SKM-1 treated with dmso at 0.1 percent for 144 hours (cell line): ENCODE data around the gene DBX1.
"Not testable (repeated sequence)": the region's sequence is repeated elsewhere in the genome, so short reads cannot be mapped to it uniquely, and the experiment has no call there.

Experiments
- DNase-seq: peaks from one replicate; lab custom pipeline; 2025; ENCODE audit not compliant: unreplicated experiment; lab: John Stamatoyannopoulos, UW

DBX1 gene, protein sequence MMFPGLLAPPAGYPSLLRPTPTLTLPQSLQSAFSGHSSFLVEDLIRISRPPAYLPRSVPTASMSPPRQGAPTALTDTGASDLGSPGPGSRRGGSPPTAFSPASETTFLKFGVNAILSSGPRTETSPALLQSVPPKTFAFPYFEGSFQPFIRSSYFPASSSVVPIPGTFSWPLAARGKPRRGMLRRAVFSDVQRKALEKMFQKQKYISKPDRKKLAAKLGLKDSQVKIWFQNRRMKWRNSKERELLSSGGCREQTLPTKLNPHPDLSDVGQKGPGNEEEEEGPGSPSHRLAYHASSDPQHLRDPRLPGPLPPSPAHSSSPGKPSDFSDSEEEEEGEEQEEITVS

DNA sequence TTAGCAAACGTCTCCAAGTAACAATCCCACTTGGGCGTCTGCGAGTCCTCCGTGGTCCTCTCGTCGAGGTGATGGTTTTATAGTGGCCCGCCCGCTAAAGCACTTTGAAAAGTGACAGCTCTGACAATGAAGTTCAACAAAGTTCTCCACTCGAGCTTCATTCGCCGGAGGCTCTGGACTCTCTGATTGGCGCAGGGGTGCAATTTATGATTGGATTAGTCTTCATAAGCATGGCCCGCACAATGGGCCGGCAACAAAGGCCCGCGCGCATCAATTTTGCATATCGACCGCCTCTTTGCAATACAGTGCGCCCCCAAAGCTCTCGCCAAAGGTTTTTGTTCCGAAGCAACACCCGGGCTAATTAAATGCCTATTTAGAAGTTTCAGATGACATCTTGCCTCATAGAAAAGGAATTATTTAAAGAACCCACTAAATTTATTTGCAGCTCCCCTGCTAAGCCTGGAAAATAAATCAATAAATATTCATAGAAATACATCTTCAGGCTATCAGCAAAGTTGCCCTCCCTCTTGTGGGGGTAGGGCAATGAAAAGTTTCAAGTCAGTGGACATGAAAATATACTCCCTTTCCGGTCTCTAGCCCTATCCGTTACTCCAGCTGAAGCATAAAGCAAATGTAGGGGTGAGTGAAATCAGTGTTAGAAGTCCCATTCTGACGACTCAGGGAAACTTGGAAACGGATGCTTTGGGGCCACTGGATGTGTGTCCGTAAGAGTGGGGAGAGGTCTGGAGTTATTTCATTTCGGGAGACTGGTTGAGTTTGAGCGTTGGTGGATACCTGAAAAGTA is at the start of gene DBX1:
DBX1 (minus strand) TSS at position 51 of the 805 bp plus-strand sequence. CDS start 151 bp downstream, outside the sequence.
- DNase-seq, result no peak

DNA sequence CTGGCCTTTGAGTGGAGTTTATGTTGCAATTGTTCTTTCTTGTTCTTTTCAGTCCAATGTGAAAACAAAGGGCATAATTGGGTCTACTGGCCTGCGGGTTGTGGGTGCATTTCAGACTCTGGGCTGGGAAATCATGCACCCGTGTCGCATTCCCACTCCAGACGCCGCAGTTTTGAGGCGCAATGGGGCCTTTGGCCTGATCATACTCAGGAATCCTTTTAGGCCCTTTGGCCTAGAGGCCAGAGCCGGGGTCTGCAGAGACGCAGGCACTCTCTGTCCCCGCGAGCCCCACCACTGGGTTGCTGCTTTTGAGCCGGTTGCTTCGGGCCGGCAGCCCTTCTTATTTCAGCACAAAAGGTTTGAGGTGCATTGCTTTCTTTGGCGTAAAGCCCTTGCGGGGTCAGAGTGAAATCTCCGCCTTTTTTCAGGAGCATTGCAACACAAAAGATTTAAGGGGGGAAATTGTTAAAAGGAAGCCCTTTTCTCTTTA is 48.4 kb upstream of the DBX1 start:
- no peak for DNase-seq

DNA sequence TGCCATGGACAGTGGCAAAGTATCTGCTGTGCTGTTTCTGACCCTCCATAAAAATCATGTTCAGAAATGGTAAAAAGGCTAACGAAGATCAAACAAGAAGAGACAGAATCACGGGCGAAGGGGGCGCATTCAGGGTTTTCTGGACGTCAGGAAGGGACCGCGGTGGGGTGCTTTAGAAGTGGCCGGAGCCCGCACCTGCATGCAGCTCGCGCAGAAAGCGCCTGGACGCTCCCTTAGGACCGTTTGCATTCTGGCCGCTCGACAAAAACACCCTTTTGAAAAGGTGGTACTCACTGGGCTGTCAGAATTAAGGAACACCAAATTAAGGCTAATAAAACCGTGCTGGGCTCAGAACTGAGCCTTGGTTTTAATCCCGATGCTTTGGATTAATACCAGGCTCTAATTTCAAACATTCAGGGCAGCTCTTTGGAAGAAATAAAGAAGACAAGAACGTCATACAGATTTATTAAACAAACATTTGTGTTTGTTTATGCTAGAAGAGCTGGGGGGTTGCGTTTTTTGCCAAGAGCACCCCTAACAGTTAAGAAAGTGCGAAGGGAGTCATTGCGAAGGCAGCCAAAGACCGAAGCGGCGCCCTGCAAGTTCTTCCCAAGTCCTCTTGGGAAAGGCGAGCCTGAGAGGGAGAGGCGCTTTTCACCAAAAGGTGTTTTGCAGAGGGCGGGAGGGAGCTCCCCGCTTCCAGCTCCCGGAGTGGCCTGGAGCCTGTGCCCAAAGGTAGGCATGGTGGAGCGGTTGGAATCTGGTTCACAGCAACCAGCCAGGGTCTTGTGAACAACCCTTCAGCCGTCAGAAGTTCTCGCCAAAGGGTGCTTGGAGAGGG is 47.7 kb upstream of the DBX1 start:
- DNase-seq, result no peak

DNA sequence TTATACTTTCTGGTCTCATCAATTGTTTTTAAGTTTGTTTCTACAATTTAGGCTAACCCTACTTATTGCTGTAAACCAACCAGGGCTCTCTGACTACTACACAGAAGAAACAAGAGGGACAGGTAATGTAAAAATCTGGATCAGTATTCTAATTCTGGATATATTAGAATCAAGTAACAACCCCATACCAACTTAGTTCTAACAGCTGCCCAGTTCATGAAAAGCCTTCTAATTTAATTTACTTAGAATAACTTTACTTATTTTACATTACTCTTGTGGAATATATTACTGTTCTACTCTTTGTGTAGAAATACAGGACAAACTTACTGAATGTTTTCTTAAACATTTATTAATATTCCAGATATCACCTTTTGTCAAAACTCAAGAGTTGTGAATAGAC is 45.5 kb upstream of the DBX1 start:
- no peak for DNase-seq

DNA sequence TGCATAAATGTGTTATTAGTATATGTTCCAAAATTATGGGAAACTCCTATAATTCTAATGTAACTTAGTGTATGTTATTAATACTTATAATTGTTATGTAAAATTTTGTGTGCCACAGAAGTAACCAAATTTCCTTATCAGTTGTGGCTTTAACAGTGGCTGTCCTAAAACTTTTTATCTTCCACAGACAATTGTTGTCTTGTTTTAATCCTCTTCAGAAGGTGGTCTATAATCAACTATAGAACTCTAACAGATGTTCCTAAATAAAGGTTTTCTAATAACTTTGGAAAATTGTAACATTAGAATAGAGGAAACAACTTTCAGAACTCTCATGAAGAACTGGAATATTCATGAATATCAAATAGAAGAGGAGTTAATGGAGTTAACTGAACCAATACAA is 44.4 kb upstream of the DBX1 start:
- DNase-seq, result no peak

DNA sequence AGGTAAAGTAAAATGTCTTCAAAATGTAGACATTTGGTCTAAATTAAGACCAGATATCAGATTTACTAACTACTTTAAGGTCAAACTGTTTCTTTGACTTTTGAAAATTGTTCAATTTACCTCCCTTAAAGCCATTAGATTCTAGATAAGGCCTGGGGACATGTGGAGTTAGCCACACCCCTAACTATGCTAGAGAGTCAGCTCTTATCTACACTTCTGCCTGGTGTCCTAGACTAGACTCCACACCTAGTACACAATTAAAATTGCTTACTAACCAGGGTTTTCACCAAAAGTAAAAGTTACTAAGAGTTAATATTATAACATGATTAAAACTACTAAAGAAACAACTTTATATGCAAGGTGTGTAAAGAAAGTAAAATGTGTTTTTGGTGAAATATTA is 43.6 kb upstream of the DBX1 start:
- DNase-seq, result no peak

DNA sequence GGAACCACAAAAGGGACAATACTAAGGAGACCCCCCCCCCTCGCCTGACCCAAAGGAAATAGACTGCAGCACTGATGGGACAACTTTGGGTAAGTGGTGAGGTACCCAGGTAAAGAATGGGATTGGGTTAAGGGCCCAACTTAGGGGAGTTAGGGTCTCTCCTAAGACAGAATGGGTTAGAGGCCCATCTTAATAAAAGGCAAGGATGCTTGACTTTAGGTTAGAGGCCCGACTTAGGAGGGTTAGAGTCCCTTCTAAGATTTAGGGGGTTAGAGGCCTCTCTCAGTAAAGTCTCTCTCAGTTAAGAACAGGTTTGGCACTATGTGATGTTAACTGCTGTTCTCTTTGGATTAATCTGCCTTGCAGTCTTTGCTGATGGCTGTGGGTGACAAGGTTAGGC is 41.0 kb upstream of the DBX1 start:
- DNase-seq, result no peak

DNA sequence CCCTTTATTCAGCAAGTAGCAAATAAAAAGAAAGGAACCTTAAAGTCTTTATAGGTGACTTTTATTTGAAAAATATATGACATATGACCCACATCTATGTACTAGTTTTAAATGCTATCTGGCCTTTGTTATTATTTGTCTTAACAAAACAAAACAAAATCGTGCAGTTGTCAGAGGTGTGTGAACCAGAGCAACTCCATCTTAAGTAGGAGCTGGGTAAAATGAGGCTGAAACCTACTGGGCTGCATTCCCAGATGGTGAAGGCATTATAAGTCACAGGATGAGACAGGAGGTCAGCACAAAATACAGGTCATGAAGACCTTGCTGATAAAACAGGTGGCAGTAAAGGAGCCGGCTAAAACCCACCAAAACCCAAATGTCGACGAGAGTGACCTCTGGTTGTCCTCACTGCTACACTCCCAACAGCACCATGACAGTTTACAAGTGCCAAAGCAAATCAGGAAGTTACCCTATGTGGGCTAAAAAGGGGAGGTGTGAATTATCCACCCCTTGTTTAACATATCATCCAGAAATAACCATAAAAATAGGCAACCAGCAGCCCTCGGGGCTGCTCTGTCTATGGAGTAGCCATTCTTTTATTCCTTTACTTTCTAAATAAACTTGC is 40.2 kb upstream of the DBX1 start:
- DNase-seq, result not testable (repeated sequence)

DNA sequence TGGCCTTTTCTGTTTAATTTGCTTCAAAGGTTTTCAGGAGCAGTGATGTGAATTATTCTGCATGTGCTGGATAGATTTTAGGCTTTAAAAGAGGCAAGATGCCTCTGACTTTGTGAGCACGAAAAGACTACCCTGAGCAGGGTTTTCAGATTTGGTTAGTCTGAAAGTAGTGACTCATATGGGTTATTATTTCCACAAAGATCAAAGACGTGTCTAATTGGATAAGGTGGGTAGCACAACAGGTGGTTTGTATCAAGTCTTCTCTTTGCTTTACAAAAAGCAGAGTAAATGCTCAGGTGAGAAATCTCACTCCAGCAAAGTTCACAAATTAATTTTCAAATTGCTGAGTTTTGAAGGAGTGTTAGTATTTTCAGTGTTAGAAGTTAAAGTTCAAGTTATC is 37.6 kb upstream of the DBX1 start:
- no peak for DNase-seq

DNA sequence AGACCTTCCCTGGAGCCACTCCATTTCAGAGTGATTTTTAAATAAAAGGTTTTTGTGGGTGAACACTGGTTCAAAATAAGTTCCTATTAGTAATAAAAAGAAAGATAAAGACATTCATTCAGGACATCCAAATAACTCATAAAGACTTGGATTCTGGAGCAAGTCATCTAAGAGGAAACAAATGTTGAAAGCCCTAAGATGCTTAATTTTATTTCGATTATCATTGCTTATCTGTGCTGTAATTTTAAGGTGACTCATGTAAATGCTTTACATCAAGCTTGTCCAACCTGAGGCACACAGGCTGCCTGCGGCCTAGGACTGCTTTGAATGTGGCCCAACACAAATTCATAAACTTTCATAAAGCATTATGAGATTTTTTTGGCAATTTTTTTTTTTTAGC is 34.2 kb upstream of the DBX1 start:
- no peak for DNase-seq

DNA sequence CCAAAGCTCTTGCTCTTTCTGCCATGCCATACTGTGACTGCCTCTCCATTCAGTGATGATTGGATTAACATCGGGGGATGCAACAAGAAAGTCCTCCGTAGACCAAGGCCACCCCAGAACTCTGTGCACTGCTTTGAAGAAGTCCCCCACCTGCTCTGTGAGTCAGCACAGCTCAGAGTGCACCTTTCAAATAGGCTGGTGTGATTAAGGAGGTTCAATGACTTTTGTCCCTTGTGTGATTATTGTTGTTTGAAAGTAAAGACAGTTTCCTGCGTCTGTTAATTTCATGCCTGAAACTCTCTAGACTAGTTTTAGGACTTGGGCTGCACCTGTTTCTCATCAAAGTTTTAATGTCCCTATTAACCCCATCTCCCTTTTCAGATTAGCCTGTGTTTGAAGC is 33.0 kb upstream of the DBX1 start:
- DNase-seq, result no peak

DNA sequence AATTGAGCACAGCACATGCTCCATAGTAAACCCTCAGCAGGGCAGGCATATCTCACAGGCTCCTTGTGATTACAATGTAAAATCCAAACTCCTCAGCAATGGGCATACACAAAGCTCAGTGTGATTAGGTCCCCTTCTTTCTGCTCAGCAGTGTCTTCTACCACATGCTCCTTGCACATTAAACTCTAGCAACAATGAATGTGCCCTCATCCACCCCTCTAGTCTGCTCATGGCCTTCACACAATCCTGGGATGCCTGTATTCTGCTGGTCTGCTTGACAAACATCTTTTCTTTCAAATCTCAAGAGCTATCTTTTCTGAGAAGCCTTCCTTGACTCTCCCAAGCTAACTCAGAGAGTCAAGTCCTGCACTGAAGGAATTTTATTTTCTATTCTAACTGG is 32.4 kb upstream of the DBX1 start:
- no peak for DNase-seq

DNA sequence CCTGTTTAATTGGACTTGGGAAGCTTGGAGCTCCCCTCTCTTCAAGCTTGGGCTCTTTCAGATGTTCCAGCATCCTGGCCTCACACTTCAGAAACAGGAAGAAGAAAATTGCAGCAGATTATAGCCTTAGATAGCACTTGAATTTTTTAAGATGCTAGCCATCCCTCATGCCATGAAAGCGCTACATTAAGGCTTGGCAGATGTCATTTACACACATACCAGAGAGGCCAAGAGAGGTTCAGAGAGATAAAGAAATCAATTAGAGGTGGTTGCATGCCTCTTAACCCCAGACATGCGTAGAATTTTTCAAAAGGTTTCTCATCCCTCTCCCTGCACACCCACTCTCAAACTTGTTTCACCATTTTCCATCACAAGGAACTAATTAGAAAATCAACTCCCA is 31.9 kb upstream of the DBX1 start:
- DNase-seq, result no peak

DNA sequence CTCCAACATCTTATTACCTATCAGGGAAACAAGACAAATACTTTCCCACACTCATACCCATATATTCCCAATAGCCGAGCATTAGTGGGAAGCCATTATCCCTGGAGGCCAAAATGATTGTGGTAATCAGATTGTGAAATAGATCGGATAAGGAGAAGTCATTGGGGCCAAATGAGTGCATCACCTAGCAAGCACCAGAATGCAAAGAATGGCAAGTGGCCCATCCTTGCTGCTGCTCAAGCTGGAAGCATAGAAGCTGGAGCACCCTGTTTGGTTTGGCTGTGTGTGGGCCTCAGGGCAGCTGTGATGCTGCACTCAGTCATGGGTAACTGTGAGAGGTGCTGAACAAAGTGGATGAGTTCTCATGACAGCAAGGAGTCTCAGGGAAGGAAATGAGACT is 18.7 kb upstream of the DBX1 start:
- DNase-seq, result no peak

DNA sequence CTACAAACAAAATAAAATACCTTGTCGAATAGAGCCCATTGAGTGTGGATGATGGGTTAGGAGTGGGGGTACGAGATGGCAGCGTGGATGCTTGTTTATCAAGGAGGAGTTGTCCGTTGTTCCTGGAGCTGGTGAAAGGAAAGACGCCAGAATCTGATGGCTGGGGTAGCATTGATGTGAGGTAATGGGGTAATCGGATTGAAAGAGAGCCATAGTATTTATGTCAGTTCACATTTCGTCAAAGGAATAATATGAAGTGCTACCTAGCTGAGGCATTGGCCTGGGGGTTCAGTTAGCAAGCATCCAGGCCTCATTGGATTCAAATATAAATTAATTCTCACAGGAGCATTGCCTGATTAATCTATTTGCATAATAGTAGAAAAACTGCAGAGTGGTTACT is 16.9 kb upstream of the DBX1 start:
- no peak for DNase-seq

DNA sequence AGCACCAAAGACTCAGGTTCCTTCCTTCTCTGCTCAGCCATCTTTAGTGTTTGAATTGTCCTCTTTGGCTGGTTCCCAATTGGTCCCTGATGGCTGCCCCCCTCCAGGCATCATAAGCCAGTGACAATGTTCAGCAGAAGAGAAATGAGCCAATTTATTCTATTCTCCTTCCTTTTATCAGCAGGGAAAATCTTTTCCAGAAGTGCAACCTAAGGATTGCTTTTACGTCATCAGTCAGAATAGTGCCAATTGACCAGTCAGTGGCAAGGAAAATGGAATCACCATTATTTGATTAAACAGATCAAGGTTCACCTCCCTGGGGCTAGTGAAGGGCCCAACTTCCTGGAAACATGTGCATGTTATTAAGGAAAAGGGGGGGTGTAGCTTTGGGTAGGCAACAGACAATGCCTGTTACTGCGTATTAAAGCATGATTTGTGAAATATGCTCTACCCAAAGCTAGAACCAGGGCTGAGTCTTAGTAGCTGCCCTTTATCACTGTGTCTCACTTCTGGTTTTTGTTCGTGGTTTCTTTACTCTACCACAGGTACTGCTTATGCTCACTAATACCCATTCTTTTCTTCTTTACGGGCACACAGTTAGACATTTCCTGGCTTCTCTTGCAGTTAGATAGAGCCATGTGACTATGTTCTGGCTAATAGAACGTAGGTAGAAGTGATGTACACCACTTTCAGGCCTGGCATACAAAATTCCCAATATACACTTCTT is 12.6 kb upstream of the DBX1 start:
- no peak for DNase-seq

DNA sequence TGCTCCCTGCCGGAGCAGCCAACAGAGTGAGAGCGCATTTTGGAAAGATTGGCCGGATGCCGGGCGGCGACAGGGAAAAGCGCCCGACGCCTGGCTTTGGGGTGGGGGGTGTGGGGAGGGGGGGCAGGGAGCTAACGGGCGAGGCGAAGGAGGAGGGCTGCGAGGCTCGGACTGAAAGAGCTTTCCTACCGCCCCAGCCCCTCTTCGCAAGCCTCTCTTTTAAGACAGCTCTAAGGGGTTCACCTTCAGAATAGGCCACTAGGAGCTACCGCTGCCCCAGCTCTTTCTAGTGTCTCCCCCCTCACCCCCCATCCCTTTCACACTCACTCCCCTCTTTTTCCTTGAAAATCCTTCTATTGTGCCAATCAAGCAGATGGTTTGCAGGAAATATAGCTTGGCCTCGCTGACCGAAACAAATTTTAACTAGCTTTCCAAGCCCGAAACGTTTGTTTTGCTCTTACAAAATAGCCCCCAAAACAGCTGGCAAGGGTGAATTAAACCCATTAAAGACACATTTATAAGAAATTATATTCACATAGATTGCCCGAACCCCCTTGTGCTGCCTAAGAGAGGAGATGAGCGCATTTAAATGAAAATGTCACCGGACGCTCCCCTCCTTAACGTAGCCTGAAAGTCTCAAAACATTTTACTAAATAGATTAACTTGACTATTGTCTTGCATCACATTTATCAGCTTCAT is 3.7 kb upstream of the DBX1 start:
- no peak for DNase-seq

DNA sequence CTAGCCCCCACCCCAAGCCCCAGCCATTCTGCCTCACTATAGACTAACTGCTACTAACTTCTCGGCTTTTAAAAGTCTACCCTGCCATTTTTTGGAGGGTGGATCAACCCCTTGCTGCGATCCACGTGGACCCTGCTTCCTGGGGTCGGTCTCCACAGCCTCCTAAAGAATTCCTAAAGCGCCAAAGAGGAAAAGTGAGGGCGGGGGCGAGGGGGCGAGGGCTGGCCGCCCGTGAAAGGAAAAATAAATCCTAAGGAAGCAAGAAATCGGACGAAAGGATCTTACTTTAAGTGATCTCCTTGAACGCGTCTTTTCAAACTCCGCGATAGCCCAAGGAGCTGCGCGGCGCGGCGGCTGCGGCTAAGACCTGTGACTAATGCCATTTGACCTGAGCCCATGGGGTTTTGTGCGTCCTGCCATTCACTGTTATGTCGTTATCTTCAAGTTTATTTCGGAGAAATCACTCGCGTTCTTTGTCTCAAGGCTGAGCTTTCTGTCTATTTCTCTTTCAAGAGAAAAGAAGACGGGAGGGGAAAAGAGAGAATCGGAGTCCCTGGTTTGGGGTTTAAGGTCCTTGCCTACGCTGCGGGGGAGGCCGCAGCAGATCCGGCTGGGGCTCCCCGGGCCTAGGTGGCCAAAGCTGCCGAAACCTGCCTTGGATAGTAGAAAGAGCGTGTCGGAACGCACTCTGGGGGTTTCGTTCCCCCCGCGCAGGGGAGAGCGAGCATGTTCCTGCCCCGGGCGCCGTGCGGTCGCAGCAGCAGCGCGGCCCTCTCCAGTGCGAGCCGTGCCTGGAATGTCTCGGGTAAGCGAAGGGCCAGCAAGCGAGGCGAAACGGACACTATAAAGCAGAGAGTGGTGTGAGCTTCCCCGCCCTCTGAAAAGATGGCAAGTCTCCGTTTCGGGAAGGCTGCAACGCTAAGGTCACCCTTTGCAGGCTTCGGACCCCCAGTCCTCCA is 2.8 kb upstream of the DBX1 start:
- no peak for DNase-seq
